GM18502 (cell line): Measurements from ENCODE around the gene CCL4L2.
"Not testable (repeated sequence)": the region's sequence is repeated elsewhere in the genome, so short reads cannot be mapped to it uniquely, and the experiment has no call there.

Experiments used
- ATAC-seq: cut with Tn5 transposase; IDR thresholded peaks from one replicate; pipeline ENCODE4 v1.9.1; 2021; ENCODE audit warnings: mild to moderate bottlenecking; ENCODE audit not compliant: unreplicated experiment, poor library complexity

CCL4L2 gene

GRCh38 chr17:36194832-36195433 lies 15.9 kb upstream of the CCL4L2 start:
- not testable (repeated sequence) for ATAC-seq

- ATAC-seq: no peak
These were observed 15.3 kb upstream of the CCL4L2 start for GRCh38 chr17:36195434-36196130.

- no peak for ATAC-seq
These were observed 14.8 kb upstream of the CCL4L2 start for GRCh38 chr17:36196131-36196486.

GRCh38 chr17:36197387-36197703 lies 13.5 kb upstream of the CCL4L2 start:
- ATAC-seq: peak; percentile 16

- peak; percentile 20 for ATAC-seq
These were observed 11.9 kb upstream of the CCL4L2 start for GRCh38 chr17:36198831-36199465.

- ATAC-seq: not testable (repeated sequence)
These were observed 9.8 kb upstream of the CCL4L2 start for GRCh38 chr17:36201102-36201501.

- ATAC-seq: not testable (repeated sequence)
These were observed 9.4 kb upstream of the CCL4L2 start for GRCh38 chr17:36201506-36201905.

GRCh38 chr17:36203335-36203734 lies 7.5 kb upstream of the CCL4L2 start:
- ATAC-seq: no peak

GRCh38 chr17:36204724-36205500 lies 6.0 kb upstream of the CCL4L2 start:
- no peak for ATAC-seq

GRCh38 chr17:36205637-36206485 lies 5.0 kb upstream of the CCL4L2 start:
- ATAC-seq: no peak

GRCh38 chr17:36206486-36206821 lies 4.4 kb upstream of the CCL4L2 start:
- not testable (repeated sequence) for ATAC-seq

- ATAC-seq: not testable (repeated sequence)
These were observed 3.5 kb upstream of the CCL4L2 start for GRCh38 chr17:36207383-36207782.

GRCh38 chr17:36209575-36209974 lies 1.3 kb upstream of the CCL4L2 start:
- no peak for ATAC-seq

GRCh38 chr17:36211484-36212271 lies 815 bp downstream of the CCL4L2 start:
- ATAC-seq: not testable (repeated sequence)

GRCh38 chr17:36212272-36212605 lies 1.4 kb downstream of the CCL4L2 start:
- no peak for ATAC-seq

- ATAC-seq: no peak
These were observed 2.1 kb downstream of the CCL4L2 start for GRCh38 chr17:36212966-36213365.

GRCh38 chr17:36213695-36214094 lies 2.8 kb downstream of the CCL4L2 start:
- ATAC-seq: no peak

GRCh38 chr17:36214918-36215317 lies 4.1 kb downstream of the CCL4L2 start:
- no peak for ATAC-seq

GRCh38 chr17:36215406-36216308 lies 4.8 kb downstream of the CCL4L2 start:
- ATAC-seq: not testable (repeated sequence)
